Heart left ventricle (tissue), 13 donors: ENCODE results near the gene PHF2.

ENCODE experiments used
- POLR2A ChIP-seq, 2 donors: fragments of 450-650 bp; IDR thresholded peaks; one replicate each; pipeline ENCODE4 v1.6.1; 2017; ENCODE audit warnings: antibody characterized with exemption in 2 of 2, mild to moderate bottlenecking in 2 of 2, moderate library complexity in 2 of 2
- TF ChIP-seq, protein P1 (sequence below), 12 donors: fragments of 200-600 bp; sonication (generic) in 4 of 12; IDR thresholded peaks; one replicate each; pipeline versions ENCODE4 v1.5.0 to v1.8.0; 2018 to 2022; ENCODE audit warnings: antibody characterized with exemption in 12 of 12, mild to moderate bottlenecking in 5 of 12
- donor health status: ischemic (EF 13 %, LVEDD 7.1; RV severe dilation, severe dysfunction).
- donor health status: DM: no; HTN: yes; CAD: no.
- donor health status: DM: no; HTN: no; CAD: no.
- donor health status: ischemic (EF 25% LVEDD 6.9; RV normal size, moderate dysfunction).
- donor health status: ischemic (EF 25% LVEDD 5.7; RV mildly dilated, moderate dysfunction).
- donor health status: ischemic (EF 35%, LVEDD 5.7; RV mildly dilated, moderate dysfunction).
- donor health status: nonischemic (EF 11% LVEDD 7.7; RV severe dilation, severe dysfunction).
- donor health status: DM: yes; HTN: yes; CAD: no.
- donor health status: PGD.
- donor health status: ischemic (EF 29% LVEDD 5.4; RV normal size, mild dysfunction).
- donor health status: nonischemic (EF 23%, LVEDD 6.1; RV moderate dilation, normal function).

DNA sequence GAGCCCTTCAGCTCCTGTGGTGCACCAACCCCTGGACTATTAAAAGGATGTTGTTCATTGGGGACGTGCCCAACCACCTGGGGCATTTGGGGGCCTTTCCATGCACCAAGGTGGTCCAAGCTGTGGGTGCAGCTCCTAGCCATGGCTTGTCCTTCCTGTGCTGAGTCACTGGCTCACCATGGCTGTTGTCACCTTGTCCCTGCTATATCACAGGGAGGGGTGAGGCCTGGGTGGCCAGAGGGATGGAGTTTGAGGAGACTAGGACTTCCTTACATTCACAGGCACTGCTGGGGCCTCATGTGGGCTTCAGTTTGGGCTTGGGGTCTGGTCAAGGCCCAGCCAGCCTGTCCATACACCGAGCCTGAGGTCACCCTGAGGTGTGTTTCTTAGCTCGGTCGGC is 45.5 kb downstream of the PHF2 start:
- TF ChIP-seq, protein P1, sequence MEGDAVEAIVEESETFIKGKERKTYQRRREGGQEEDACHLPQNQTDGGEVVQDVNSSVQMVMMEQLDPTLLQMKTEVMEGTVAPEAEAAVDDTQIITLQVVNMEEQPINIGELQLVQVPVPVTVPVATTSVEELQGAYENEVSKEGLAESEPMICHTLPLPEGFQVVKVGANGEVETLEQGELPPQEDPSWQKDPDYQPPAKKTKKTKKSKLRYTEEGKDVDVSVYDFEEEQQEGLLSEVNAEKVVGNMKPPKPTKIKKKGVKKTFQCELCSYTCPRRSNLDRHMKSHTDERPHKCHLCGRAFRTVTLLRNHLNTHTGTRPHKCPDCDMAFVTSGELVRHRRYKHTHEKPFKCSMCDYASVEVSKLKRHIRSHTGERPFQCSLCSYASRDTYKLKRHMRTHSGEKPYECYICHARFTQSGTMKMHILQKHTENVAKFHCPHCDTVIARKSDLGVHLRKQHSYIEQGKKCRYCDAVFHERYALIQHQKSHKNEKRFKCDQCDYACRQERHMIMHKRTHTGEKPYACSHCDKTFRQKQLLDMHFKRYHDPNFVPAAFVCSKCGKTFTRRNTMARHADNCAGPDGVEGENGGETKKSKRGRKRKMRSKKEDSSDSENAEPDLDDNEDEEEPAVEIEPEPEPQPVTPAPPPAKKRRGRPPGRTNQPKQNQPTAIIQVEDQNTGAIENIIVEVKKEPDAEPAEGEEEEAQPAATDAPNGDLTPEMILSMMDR (IDR thresholded peaks at IDR 0.05), result no peak
- no peak for TF ChIP-seq POLR2A (IDR thresholded peaks at IDR 0.05)
